Measurements from ENCODE around the gene PLXNC1. TPM values are rescaled to one million over a fixed set of nuclear protein-coding genes. Genes with fewer than 3 reads are reported as not detected.

The PLXNC1 gene
- total and polyA plus RNA-seq, 2 of the 8 experiments (the other 6 are each of a cell fraction or from before 2014, with no cell fraction given): 0.83 to 2.0 TPM

GRCh38 chr12:94143951-94144350 is 4.4 kb upstream of the PLXNC1 start:
- no peak for DNase-seq (ENCODE audit: low read depth in 1 of 2, low spot score in 2 of 2)
- H2BK12ac ChIP-seq (ENCODE audit: low read depth, low read length): no peak overlapping the region
- TF ChIP-seq POLR2AphosphoS5 (IDR thresholded peaks at IDR 0.05; ENCODE audit: low read depth, low read length) (no peak), JUND (IDR thresholded peaks at IDR 0.05; ENCODE audit: low read length) (no peak), ASH2L (IDR thresholded peaks at IDR 0.05; ENCODE audit: low read length) (no peak), SP2 (IDR thresholded peaks at IDR 0.05; ENCODE audit: low read length) (no peak), EP300 (IDR thresholded peaks at IDR 0.05; ENCODE audit: borderline replicate concordance in 1 of 2, low read depth in 2 of 2, low read length in 2 of 2) (no peak), PHF8 (conservative IDR thresholded peaks at IDR 0.05; ENCODE audit: low read depth, low read length) (no peak), TEAD4 (IDR thresholded peaks at IDR 0.05; ENCODE audit: low read depth, low read length) (no peak), JUN (IDR thresholded peaks at IDR 0.05; ENCODE audit: low read depth, low read length) (no peak), GABPA (IDR thresholded peaks at IDR 0.05; ENCODE audit: borderline replicate concordance, insufficient read depth, low read length) (no peak)
- TF ChIP-seq, protein P1, sequence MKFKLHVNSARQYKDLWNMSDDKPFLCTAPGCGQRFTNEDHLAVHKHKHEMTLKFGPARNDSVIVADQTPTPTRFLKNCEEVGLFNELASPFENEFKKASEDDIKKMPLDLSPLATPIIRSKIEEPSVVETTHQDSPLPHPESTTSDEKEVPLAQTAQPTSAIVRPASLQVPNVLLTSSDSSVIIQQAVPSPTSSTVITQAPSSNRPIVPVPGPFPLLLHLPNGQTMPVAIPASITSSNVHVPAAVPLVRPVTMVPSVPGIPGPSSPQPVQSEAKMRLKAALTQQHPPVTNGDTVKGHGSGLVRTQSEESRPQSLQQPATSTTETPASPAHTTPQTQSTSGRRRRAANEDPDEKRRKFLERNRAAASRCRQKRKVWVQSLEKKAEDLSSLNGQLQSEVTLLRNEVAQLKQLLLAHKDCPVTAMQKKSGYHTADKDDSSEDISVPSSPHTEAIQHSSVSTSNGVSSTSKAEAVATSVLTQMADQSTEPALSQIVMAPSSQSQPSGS (IDR thresholded peaks at IDR 0.05; ENCODE audit: low read length): no peak

More at GRCh38 chr12:94143951-94144350, 4.4 kb upstream of the PLXNC1 start:
- FAIRE-seq: no peak
- no peak overlapping the region for H3K4me2 ChIP-seq (ENCODE audit: insufficient read depth in 1 of 2, low read depth in 2 of 2, low read length in 2 of 2)
- H2BK15ac ChIP-seq (ENCODE audit: low read length): no peak overlapping the region
- H2BK5ac ChIP-seq (ENCODE audit: low read depth, low read length): no peak overlapping the region
- no peak overlapping the region for H3K56ac ChIP-seq (replicated peaks; ENCODE audit: insufficient read length, low read depth, low read length)
- H3K79me2 ChIP-seq (ENCODE audit: control insufficient read depth in 1 of 2, insufficient read depth in 2 of 2, low read length in 2 of 2): no peaks in the 10 kb centered on the region
- no peak overlapping the region for H4K91ac ChIP-seq (replicated peaks; ENCODE audit: insufficient read length, low read length)
- H3K79me1 ChIP-seq (ENCODE audit: low read depth, low read length): no peaks in the 10 kb centered on the region
- CTCF ChIA-PET (ENCODE audit: partially characterized antibody): interaction anchor here (0.6 to 7.9 kb wide), 15 partner anchors 8 to 403 kb away, joined by 3 to 80 read pairs (median 3); no protein-coding TSS in a partner anchor
- H3K9me3 ChIP-seq (ENCODE audit: insufficient read depth in 2 of 2, low read depth in 1 of 2, low read length in 1 of 2): no peaks in the 10 kb centered on the region
- no peak overlapping the region for H3K4me3 ChIP-seq (ENCODE audit: extremely low read depth in 1 of 4, insufficient read depth in 2 of 4, low read depth in 3 of 4, low read length in 4 of 4)
- H3K18ac ChIP-seq (ENCODE audit: extremely low read depth, low read length): no peak overlapping the region
- no peaks in the 10 kb centered on the region for H4K20me1 ChIP-seq (replicated peaks in 1 of 2; ENCODE audit: control insufficient read depth in 1 of 2, insufficient read depth in 2 of 2, low read length in 2 of 2)
- POLR2A ChIA-PET (ENCODE audit: partially characterized antibody): no interaction called here
- no peak overlapping the region for H2AFZ ChIP-seq (ENCODE audit: low read length)
- WGBS, 2 experiments (ENCODE audit: extremely low coverage in 1 of 2, insufficient coverage in 1 of 2, insufficient read length in 1 of 2, insufficient replicate concordance in 2 of 2, low coverage in 1 of 2, low lambda C conversion rate in 2 of 2, missing lambda C conversion rate in 1 of 2): 90% methylated on average over 5 of the region's 5 CpGs; no CpG with 5 or more reads in 1 of the 2 experiments
- H3K36me3 ChIP-seq (ENCODE audit: control insufficient read depth in 2 of 4, insufficient read depth in 4 of 4, low read length in 3 of 4): no peaks in the 10 kb centered on the region
- H2BK120ac ChIP-seq (replicated peaks; ENCODE audit: low read depth, low read length): no peak overlapping the region
- H3K4ac ChIP-seq (replicated peaks; ENCODE audit: insufficient read length, low read depth, low read length): no peak overlapping the region
- H3K9ac ChIP-seq (replicated peaks in 1 of 4; ENCODE audit: extremely low read depth in 1 of 4, low read depth in 3 of 4, low read length in 3 of 4): no peak overlapping the region
- peaks cover 7% of the 10 kb centered on the region; the same call in 1 of the 2 replicates for H3K23me2 ChIP-seq (ENCODE audit: low read depth, low read length)
- H3K27ac ChIP-seq (ENCODE audit: low read depth, low read length): no peak overlapping the region
- peaks cover 0 to 6% (median 3%) of the 10 kb centered on the region in 4 experiments; a peak in 4 of 7 replicates for H3K4me1 ChIP-seq (replicated peaks in 1 of 4; ENCODE audit: control insufficient read depth in 3 of 4, insufficient read depth in 4 of 4, low read length in 3 of 4)
- H4K8ac ChIP-seq (ENCODE audit: extremely low read depth, insufficient read depth, low read length): no peak overlapping the region
- no peak overlapping the region for H2AK5ac ChIP-seq (ENCODE audit: low read depth, low read length)
- H3K23ac ChIP-seq (ENCODE audit: insufficient read length): no peak overlapping the region
- H3K14ac ChIP-seq (ENCODE audit: insufficient read length): no peak overlapping the region
- H4K5ac ChIP-seq (ENCODE audit: insufficient read length, low read depth, low read length): no peak overlapping the region
- peaks cover 16 to 31% (median 23%) of the 10 kb centered on the region in 4 experiments for H3K27me3 ChIP-seq (replicated peaks in 1 of 4; ENCODE audit: control insufficient read depth in 3 of 4, extremely low read depth in 1 of 4, insufficient read depth in 3 of 4, low read length in 3 of 4)
- H2BK20ac ChIP-seq (ENCODE audit: low read length): no peak overlapping the region
